Measurements from ENCODE around the gene LIMK1. TPM values are rescaled to one million over a fixed set of nuclear protein-coding genes. Genes with fewer than 3 reads are reported as not detected.

Gene LIMK1
- total RNA-seq, 1 experiment from 2014 or later, result 56.3 TPM

GRCh38 chr7:74057216-74057925 is 26.2 kb upstream of the LIMK1 start:
- Histone ChIP-seq H4K20me1 (ENCODE audit: insufficient read depth) (no peaks in the 10 kb centered on the region), H3K4me2 (ENCODE audit: low read length) (no peak overlapping the region), H3K9ac (ENCODE audit: low read length) (no peak overlapping the region), H3K4me1 (ENCODE audit: control insufficient read depth in 1 of 2, insufficient read depth in 2 of 2, low read length in 2 of 2) (peaks cover 15 to 26% of the 10 kb centered on the region in 2 experiments), H3K9me3 (ENCODE audit: control insufficient read depth in 1 of 2, insufficient read depth in 1 of 2, low read depth in 1 of 2, low read length in 2 of 2) (no peaks in the 10 kb centered on the region), H3K9me2 (ENCODE audit: insufficient read depth) (no peaks in the 10 kb centered on the region), H3K79me2 (ENCODE audit: insufficient read depth, low read length) (no peaks in the 10 kb centered on the region), H3K4me3 (replicated peaks in 1 of 2; ENCODE audit: low read depth in 1 of 2, low read length in 2 of 2) (no peak overlapping the region), H3K36me3 (ENCODE audit: control insufficient read depth in 1 of 2, insufficient read depth in 2 of 2, low read length in 2 of 2) (no peaks in the 10 kb centered on the region), H2AFZ (ENCODE audit: low read depth, low read length, poor library complexity, severe bottlenecking) (no peak overlapping the region), H3K27me3 (ENCODE audit: insufficient read depth, low read length) (peaks cover 6% of the 10 kb centered on the region), H3K27ac (ENCODE audit: low read depth, low read length) (no peak overlapping the region)
- CTCF ChIA-PET, result no interaction called here
- TF ChIP-seq SP1 (IDR thresholded peaks at IDR 0.05; ENCODE audit: low read depth) (no peak), POLR2A (IDR thresholded peaks at IDR 0.05; ENCODE audit: borderline replicate concordance, extremely low read depth, insufficient read depth, insufficient read length) (no peak), CBX3 (IDR thresholded peaks at IDR 0.05; ENCODE audit: low read depth) (no peak), TCF7L2 (IDR thresholded peaks at IDR 0.05; ENCODE audit: borderline replicate concordance, extremely low read depth, insufficient read depth, insufficient read length) (no peak), POLR2AphosphoS5 (IDR thresholded peaks at IDR 0.05; ENCODE audit: low read depth, low read length) (no peak), SIN3A (IDR thresholded peaks at IDR 0.05; ENCODE audit: low read depth) (no peak), REST (IDR thresholded peaks at IDR 0.05; ENCODE audit: low read depth) (no peak), ZFX (IDR thresholded peaks at IDR 0.05) (no peak), EGR1 (IDR thresholded peaks at IDR 0.05; ENCODE audit: low read depth) (no peak), CEBPB (IDR thresholded peaks at IDR 0.05; ENCODE audit: low read depth) (no peak)
- RAD21 ChIA-PET (ENCODE audit: low non-redundant PET in 1 of 2, low total read pairs in 2 of 2, uncharacterized antibody in 2 of 2, unreplicated experiment in 2 of 2), result no interaction called here
- DNase-seq (ENCODE audit: low read depth, low spot score) (no peak), ATAC-seq (no peak)
- no TSS peak for BruUV-seq (replicated peaks)
- POLR2A ChIA-PET, result interaction anchor here (0.7 to 1.0 kb wide), 2 partner anchors 62 to 76 kb away, joined by 3 to 7 read pairs; no protein-coding TSS in a partner anchor
- intact Hi-C loops (cut with micrococcal nuclease), result no loop called here

All from HCT116 (cell line).